Natural killer cell (primary cell): Measurements from ENCODE around the gene PHLDA2. TPM values are rescaled to one million over a fixed set of nuclear protein-coding genes. Genes with fewer than 3 reads are reported as not detected.
A peak's percentile ranks its signal among the peaks of the same experiment; 100 is the strongest.

Experiments
- ATAC-seq, 3 donors: fragments of 150-1000 bp in 2 of 3; fragments of 200-7000 bp in 1 of 3; cut with Tn5 transposase; 1 replicate in 1 of 3; 2 replicates in 2 of 3; pipeline ENCODE4 v1.10.0; 2021; ENCODE audit warnings: mild to moderate bottlenecking in 2 of 3, moderate library complexity in 2 of 3
- DNase-seq, 2 donors: peaks; one replicate each; pipeline versions ENCODE4 v3.0.0 to v3.0.0-alpha.2; 2013 to 2021; ENCODE audit warnings: mixed read lengths in 1 of 2
- H3K27ac ChIP-seq: one replicate; pipeline ENCODE4 v1.5.1; 2013; ENCODE audit warnings: mild to moderate bottlenecking, low read length
- H3K27me3 ChIP-seq: one replicate; pipeline ENCODE4 v1.6.1; 2013; ENCODE audit warnings: low read length; ENCODE audit not compliant: control insufficient read depth, insufficient read depth
- H3K36me3 ChIP-seq: one replicate; pipeline ENCODE4 v1.6.1; 2013; ENCODE audit warnings: low read length; ENCODE audit not compliant: control insufficient read depth, insufficient read depth
- H3K4me1 ChIP-seq: one replicate; pipeline ENCODE4 v1.6.1; 2013; ENCODE audit warnings: low read length; ENCODE audit not compliant: control insufficient read depth, insufficient read depth
- H3K4me3 ChIP-seq: one replicate; pipeline ENCODE4 v1.5.1; 2013; ENCODE audit warnings: low read length
- H3K9me3 ChIP-seq: one replicate; pipeline ENCODE4 v1.6.1; 2013; ENCODE audit warnings: low read length; ENCODE audit not compliant: control insufficient read depth, insufficient read depth
- H3K27ac Mint-ChIP-seq, 2 donors: one replicate each; pipeline ENCODE4 v1.8.0; 2022; ENCODE audit warnings: mild to moderate bottlenecking in 2 of 2, mixed read lengths in 2 of 2, moderate library complexity in 1 of 2
- H3K27me3 Mint-ChIP-seq, 2 donors: one replicate each; pipeline ENCODE4 v1.8.0; 2022; ENCODE audit warnings: low read depth in 2 of 2, mixed read lengths in 2 of 2
- H3K36me3 Mint-ChIP-seq: one replicate; pipeline ENCODE4 v1.8.0; 2022; ENCODE audit warnings: mixed read lengths
- H3K4me1 Mint-ChIP-seq, 2 donors: one replicate each; pipeline ENCODE4 v1.8.0; 2022; ENCODE audit warnings: mixed read lengths in 2 of 2
- H3K4me3 Mint-ChIP-seq: one replicate; pipeline ENCODE4 v1.8.0; 2022; ENCODE audit warnings: mild to moderate bottlenecking, moderate library complexity, mixed read lengths
- H3K9me3 Mint-ChIP-seq, 2 donors: one replicate each; pipeline ENCODE4 v1.8.0; 2022; ENCODE audit warnings: mixed read lengths in 2 of 2
- CTCF ChIP-seq: fragments of 200-600 bp; IDR thresholded peaks from one replicate; pipeline ENCODE4 v1.8.0; 2022; ENCODE audit warnings: antibody characterized with exemption
- WGBS: methylation state at CpG from one replicate; pipeline ENCODE4 v1.1.7; 2013; ENCODE audit warnings: missing lambda C conversion rate; ENCODE audit not compliant: insufficient coverage; 5-methylcytosine and 5-hydroxymethylcytosine counted together
- intact Hi-C: fragments of 100-400 bp; cut with micrococcal nuclease; formaldehyde crosslinking; loops from one replicate; pipeline ENCODE4 v1.14.2; 2022
- total RNA-seq, 4 donors: library from RNA; stranded (reverse); fragments of 120-200 nt in 1 of 4; gene quantifications; one replicate each; pipeline versions ENCODE4 v1.2.3 to v1.2.4, GENCODE V29; 2013 to 2022

The PHLDA2 gene
- total RNA-seq, 3 donors from 2014 or later (not counting 1 experiment from before 2014, with no cell fraction given): 0.79 to 3.2 (median 2.2) TPM

GRCh38 chr11:2975594-2975993, 46.4 kb upstream of the PHLDA2 start:
- DNase-seq: peak; percentile 33 to 78
- Histone ChIP-seq H3K4me1 (no peaks in the 10 kb centered on the region), H3K27me3 (no peaks in the 10 kb centered on the region), H3K27ac (no peak overlapping the region), H3K9me3 (no peaks in the 10 kb centered on the region), H3K36me3 (peaks cover 78% of the 10 kb centered on the region), H3K4me3 (no peak overlapping the region)
- intact Hi-C loops: loop anchor here (1.0 to 5.0 kb wide), 3 partner anchors 47 to 242 kb away; no protein-coding TSS in a partner anchor
- H3K36me3 Mint-ChIP-seq: no peaks in the 10 kb centered on the region
- peak; percentile 83 to 97 (median 93) for ATAC-seq
- peak; percentile 61 for TF ChIP-seq CTCF
- H3K9me3 Mint-ChIP-seq: no peaks in the 10 kb centered on the region
- H3K4me1 Mint-ChIP-seq: peaks cover 9 to 20% of the 10 kb centered on the region in 2 donors
- no peaks in the 10 kb centered on the region for H3K27me3 Mint-ChIP-seq
- no peak overlapping the region for H3K4me3 Mint-ChIP-seq
- 83% methylated on average over 4 of the region's 4 CpGs for WGBS
- H3K27ac Mint-ChIP-seq: peak overlapping the region in 1 of 2 donors; percentile 27

- Mint-ChIP-seq H3K9me3 (no peaks in the 10 kb centered on the region), H3K27me3 (no peaks in the 10 kb centered on the region), H3K27ac (no peak overlapping the region), H3K4me3 (no peak overlapping the region), H3K36me3 (peaks cover 10% of the 10 kb centered on the region), H3K4me1 (peaks cover 9 to 20% of the 10 kb centered on the region in 2 donors)
- intact Hi-C loops: loop anchor here (2.0 kb wide), 1 partner anchor 117 kb away; no protein-coding TSS in a partner anchor
- Histone ChIP-seq H3K4me3 (no peak overlapping the region), H3K9me3 (no peaks in the 10 kb centered on the region), H3K4me1 (no peaks in the 10 kb centered on the region), H3K36me3 (peaks cover 91% of the 10 kb centered on the region), H3K27me3 (no peaks in the 10 kb centered on the region), H3K27ac (no peak overlapping the region)
- DNase-seq: no peak
- 96% methylated on average over 3 of the region's 3 CpGs for WGBS
- TF ChIP-seq CTCF: no peak
- no peak for ATAC-seq
Measured at GRCh38 chr11:2974272-2974671, 45.1 kb upstream of the PHLDA2 start.

GRCh38 chr11:2968341-2968900, 39.2 kb upstream of the PHLDA2 start:
- TF ChIP-seq CTCF: no peak
- H3K4me3 Mint-ChIP-seq: no peak overlapping the region
- H3K27me3 Mint-ChIP-seq: no peaks in the 10 kb centered on the region
- H3K9me3 ChIP-seq: no peaks in the 10 kb centered on the region
- peaks cover 5 to 16% of the 10 kb centered on the region in 2 donors for H3K4me1 Mint-ChIP-seq
- ATAC-seq (no peak), DNase-seq (no peak)
- no peak overlapping the region for H3K27ac Mint-ChIP-seq
- H3K27me3 ChIP-seq: no peaks in the 10 kb centered on the region
- intact Hi-C loops: no loop called here
- no peak overlapping the region for H3K27ac ChIP-seq
- H3K36me3 ChIP-seq: peaks cover 91% of the 10 kb centered on the region
- H3K9me3 Mint-ChIP-seq: no peaks in the 10 kb centered on the region
- H3K36me3 Mint-ChIP-seq: peaks cover 22% of the 10 kb centered on the region
- 79% methylated on average over 6 of the region's 6 CpGs for WGBS
- no peak overlapping the region for H3K4me3 ChIP-seq
- H3K4me1 ChIP-seq: no peaks in the 10 kb centered on the region

- no peak for ATAC-seq
- DNase-seq: no peak
- Mint-ChIP-seq H3K4me3 (no peak overlapping the region), H3K27ac (no peak overlapping the region), H3K27me3 (no peaks in the 10 kb centered on the region), H3K36me3 (peaks cover 17% of the 10 kb centered on the region), H3K4me1 (peaks cover 14 to 33% of the 10 kb centered on the region in 2 donors), H3K9me3 (no peaks in the 10 kb centered on the region)
- peaks cover 88% of the 10 kb centered on the region for H3K36me3 ChIP-seq
- no peak overlapping the region for H3K27ac ChIP-seq
- H3K9me3 ChIP-seq: no peaks in the 10 kb centered on the region
- 95% methylated on average over 4 of the region's 4 CpGs for WGBS
- no peak for TF ChIP-seq CTCF
- H3K4me3 ChIP-seq: no peak overlapping the region
- intact Hi-C loops: no loop called here
- no peaks in the 10 kb centered on the region for H3K4me1 ChIP-seq
- H3K27me3 ChIP-seq: no peaks in the 10 kb centered on the region
Measured at GRCh38 chr11:2964782-2965181, 35.6 kb upstream of the PHLDA2 start.
